ENCODE measurements around the gene PLEKHA5.
"Not testable (repeated sequence)": the region's sequence is repeated elsewhere in the genome, so short reads cannot be mapped to it uniquely, and the experiment has no call there.

Gene PLEKHA5

GRCh38 chr12:19203539-19204506 lies 74.3 kb downstream of the PLEKHA5 start:
- DNase-seq: no peak

GRCh38 chr12:19205120-19205519 lies 75.6 kb downstream of the PLEKHA5 start:
- DNase-seq: no peak

GRCh38 chr12:19206493-19207077 lies 77.1 kb downstream of the PLEKHA5 start:
- no peak for DNase-seq

- no peak for DNase-seq
Measured at GRCh38 chr12:19208456-19208855, 78.9 kb downstream of the PLEKHA5 start.

- no peak for DNase-seq
Measured at GRCh38 chr12:19209661-19210060, 80.1 kb downstream of the PLEKHA5 start.

GRCh38 chr12:19211802-19212201 lies 82.3 kb downstream of the PLEKHA5 start:
- DNase-seq: no peak

GRCh38 chr12:19212245-19212644 lies 82.7 kb downstream of the PLEKHA5 start:
- no peak for DNase-seq

GRCh38 chr12:19214020-19214419 lies 84.5 kb downstream of the PLEKHA5 start:
- DNase-seq: no peak

GRCh38 chr12:19215115-19215514 lies 85.6 kb downstream of the PLEKHA5 start:
- no peak for DNase-seq

GRCh38 chr12:19217446-19217845 lies 87.9 kb downstream of the PLEKHA5 start:
- DNase-seq: no peak

- no peak for DNase-seq
Measured at GRCh38 chr12:19220205-19220604, 90.7 kb downstream of the PLEKHA5 start.

- DNase-seq: no peak
Measured at GRCh38 chr12:19220852-19221466, 91.4 kb downstream of the PLEKHA5 start.

- DNase-seq: no peak
Measured at GRCh38 chr12:19222558-19222957, 93.0 kb downstream of the PLEKHA5 start.

- DNase-seq: peak; percentile 20
Measured at GRCh38 chr12:19223018-19223417, 93.5 kb downstream of the PLEKHA5 start.

GRCh38 chr12:19223695-19224094 lies 94.2 kb downstream of the PLEKHA5 start:
- DNase-seq: no peak

- no peak for DNase-seq
Measured at GRCh38 chr12:19224746-19225145, 95.2 kb downstream of the PLEKHA5 start.

GRCh38 chr12:19227190-19227879 lies 97.8 kb downstream of the PLEKHA5 start:
- DNase-seq: peak; percentile 49

- peak; percentile 1 for DNase-seq
Measured at GRCh38 chr12:19227880-19228210, 98.3 kb downstream of the PLEKHA5 start.

GRCh38 chr12:19229021-19229420 lies 99.5 kb downstream of the PLEKHA5 start:
- not testable (repeated sequence) for DNase-seq

GRCh38 chr12:19230299-19230866 lies 100.8 kb downstream of the PLEKHA5 start:
- DNase-seq: no peak

- DNase-seq: no peak
Measured at GRCh38 chr12:19230896-19231295, 101.4 kb downstream of the PLEKHA5 start.

- no peak for DNase-seq
Measured at GRCh38 chr12:19234171-19234704, 104.7 kb downstream of the PLEKHA5 start.
